GM19193 (cell line): ENCODE measurements around the gene RHOBTB3.

Source experiments
- POLR2A ChIP-seq: IDR thresholded peaks from 4 replicates; pipeline ENCODE4 v1.6.1; 2011; ENCODE audit not compliant: insufficient read depth, insufficient read length; ENCODE audit errors: extremely low read depth

RHOBTB3 gene

DNA sequence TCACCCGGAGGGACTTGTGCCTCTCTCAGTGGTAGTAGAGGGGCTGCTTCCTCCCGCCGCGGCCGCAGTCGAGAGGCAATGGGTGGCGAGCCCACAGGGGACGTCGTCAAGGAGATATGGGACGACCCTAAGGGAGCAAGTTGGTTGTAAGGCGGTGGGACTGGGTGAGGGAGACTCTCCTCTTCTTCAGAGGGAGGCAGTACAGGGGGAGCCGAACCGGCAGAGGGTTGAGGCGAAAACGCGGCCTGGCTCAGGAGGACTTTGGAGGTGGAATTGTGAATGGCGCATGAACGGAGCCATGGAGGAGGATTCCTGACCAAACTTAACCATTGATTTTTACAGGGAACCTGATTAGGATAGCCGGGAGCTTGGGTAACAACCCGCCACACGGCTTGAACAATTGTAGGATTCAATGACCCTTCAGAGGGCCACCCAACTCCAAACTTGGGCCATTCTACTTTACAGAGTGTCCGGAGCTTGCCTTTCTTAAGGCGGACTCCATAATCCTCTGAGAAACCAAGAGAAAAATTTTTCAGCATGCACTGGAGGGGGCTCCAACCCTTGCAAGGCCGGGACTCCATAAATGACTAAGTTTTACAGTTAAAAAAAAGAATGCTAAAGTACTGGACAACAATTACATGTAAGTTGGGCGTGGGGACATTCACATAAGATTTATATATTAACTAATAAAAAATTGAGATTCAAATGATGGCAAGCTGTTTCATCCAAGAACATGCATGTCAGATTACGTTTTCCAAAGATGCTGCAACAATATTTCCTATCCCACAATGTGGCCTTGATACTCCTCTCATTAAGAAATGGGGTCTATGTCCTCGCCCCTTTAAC lies 19.4 kb upstream of the RHOBTB3 start:
- no peak for TF ChIP-seq POLR2A

DNA sequence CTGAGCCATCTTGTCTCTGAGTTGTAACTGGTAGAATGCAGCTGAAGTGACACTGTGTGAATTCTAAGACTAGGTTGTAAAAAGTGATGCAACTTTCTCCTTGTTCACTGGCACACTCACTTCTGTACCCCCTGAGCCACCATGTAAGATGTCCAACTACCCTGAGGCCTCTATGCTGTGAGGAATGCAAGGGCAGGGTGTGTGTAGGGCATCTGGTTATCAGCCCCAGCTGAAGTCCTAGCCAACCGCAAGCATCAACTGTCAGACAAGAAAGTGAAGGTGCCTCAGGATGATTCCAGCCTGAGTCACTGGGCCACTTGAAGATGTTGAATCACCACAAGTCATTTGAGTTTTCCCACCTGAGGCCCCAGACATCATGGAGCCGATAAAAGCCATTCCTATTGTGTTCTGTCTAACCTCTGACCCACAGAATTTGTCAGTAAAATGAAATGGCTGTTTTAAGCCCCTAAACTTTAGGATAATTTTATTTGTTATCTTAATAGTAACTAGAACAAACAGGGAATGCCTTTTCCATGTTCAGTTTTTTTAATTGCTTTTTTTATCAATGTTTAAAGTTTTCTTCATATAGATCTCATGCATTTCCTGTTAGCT lies 18.7 kb upstream of the RHOBTB3 start:
- no peak for TF ChIP-seq POLR2A

DNA sequence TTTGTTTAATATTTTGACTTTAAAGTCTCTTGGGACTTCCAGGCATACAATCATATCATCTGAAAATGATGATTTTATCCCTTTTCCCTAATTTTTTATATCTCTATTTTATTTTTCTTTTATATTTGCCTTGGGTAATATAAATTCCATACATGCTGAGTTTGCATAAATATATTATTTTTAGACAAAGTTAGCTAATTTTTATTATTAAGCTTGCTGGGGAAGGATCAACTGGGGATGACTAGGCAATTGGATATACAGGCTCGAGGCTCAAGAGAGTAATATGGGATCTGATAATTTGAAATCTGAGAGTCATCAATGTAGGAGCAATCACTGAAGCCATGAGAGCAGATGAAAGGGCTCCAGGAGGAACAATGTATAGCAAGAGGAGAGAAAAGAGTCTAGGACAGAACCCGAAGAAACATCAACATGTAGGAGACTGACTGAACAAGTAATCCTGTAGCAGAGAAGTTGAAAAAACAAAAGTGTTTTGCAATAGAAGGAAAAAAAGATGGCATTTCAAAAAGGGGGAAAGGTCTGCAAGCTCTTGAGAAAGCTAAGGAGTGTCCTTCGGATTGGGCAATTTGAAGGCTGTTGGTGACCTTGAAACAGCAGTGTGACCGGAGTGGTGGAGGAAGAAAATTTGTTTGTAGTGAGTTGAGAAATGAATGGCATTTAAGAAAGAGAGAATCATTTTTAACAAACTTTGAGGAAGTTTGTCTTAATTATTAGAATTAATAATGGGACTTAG lies 17.0 kb upstream of the RHOBTB3 start:
- TF ChIP-seq POLR2A, result no peak

DNA sequence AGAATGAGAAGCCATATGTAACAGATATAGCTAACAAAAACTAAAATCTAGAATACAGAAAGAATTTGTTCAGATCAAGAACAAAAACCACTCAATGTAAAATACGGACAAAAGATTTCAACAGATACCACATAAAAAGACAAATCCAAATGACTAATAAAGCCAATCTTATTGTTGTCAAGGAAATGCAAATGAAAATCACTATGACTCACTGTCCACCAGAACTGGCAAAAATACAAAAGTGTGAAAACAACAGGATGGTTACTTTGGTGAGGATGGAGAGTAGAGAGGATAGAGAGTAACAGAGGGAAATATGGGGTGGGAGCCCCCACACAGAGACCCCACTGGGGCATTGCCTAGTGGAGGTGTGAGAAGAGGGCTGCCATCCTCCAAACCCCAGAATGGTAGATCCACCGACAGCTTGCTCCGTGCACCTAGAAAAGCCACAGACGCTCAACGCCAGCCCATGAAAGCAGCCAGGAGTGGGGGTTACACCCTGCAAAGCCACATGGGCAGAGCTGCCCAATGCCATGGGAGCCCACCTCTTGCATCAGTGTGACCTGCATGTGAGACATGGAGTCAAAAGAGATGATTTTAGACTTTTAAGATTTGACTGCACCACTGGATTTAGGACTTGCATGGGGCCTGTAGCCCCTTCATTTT lies 15.2 kb upstream of the RHOBTB3 start:
- TF ChIP-seq POLR2A, result no peak

DNA sequence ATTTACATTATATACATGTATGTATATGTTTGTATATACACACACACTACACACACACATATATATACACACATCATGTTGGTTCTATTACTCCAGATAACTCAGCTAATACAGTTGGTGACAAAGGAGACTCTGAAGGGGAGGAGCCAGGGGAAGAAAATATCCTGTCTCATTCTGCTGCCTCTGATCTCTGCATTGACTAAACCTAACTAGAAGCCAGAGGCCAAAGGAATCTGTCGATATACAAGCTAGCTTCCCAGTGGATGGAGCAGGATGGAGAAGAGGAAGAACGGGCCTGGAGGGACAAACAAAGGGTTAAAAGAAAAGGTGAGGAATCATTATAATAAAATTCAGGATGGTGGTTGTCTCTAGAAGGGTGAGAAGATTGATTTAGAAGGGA lies 13.7 kb upstream of the RHOBTB3 start:
- no peak for TF ChIP-seq POLR2A

DNA sequence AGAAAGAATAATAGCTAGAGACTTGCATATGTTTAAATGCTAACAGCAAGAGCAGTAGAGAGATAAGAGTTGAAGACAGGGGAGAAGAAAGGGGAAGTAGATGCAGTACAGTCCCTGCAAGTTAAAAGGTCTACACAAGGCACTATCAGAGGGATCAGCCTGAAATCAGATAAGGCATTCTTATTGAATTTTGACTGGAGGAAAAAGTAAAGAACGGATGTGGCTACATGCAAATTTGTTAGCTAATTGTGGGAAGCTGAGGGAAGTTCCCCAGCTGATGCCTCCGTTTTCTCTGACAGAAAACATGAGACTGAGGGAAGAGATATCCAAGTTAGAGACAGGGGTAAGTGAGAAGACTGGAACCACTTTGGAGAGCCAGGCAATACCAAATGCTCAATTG lies 12.9 kb upstream of the RHOBTB3 start:
- TF ChIP-seq POLR2A, result no peak

DNA sequence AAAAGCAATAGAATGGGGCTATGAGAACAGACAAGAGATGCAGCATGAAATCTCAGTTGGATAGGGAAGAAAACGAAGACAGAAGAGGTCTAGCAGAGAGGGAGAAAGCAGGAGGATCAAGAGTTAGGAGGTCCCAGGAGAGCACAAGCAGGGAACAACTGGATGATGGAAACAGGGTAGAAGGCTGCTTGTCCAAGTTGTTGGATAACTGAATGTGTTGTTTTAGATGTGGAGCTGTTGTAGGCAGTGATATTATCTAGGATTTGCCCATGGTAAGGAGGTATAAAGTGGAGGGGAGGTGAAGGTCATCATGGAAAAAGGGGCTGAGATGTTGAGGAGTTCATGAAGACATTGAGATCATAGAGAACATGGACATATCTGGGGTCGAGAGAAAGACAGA lies 12.4 kb upstream of the RHOBTB3 start:
- TF ChIP-seq POLR2A, result no peak

DNA sequence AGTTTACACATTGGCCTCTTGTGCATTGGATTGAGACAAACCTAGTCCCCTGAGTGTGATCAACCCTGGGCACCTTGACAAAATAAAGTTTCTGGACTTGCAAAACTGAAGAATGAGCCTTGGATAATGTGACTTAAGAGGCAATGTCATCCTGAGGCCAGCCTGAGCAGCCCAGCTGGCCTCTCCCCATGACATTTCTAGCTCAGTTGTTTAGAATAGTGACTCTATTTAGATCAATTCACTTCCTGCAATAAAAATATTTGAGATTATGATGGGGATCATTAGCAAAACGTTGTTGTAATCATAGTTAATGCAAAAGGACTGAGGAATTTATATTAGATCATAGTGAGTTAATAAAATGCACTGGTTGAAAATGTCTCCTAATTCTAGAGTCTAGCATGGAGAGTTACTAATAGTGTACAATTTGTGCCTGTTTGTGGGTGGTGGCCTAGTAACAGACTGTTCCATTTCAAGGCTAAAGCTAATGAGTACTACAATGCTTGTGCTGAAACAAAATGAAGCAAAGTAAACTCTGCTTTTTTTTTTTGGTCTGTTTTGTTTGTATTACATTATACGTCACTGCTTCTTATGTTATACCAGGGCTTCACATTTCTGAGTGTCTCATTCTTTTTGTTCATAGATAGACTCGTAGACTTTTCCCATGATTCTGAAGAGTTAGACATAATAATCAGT lies 10.9 kb upstream of the RHOBTB3 start:
- TF ChIP-seq POLR2A, result no peak

DNA sequence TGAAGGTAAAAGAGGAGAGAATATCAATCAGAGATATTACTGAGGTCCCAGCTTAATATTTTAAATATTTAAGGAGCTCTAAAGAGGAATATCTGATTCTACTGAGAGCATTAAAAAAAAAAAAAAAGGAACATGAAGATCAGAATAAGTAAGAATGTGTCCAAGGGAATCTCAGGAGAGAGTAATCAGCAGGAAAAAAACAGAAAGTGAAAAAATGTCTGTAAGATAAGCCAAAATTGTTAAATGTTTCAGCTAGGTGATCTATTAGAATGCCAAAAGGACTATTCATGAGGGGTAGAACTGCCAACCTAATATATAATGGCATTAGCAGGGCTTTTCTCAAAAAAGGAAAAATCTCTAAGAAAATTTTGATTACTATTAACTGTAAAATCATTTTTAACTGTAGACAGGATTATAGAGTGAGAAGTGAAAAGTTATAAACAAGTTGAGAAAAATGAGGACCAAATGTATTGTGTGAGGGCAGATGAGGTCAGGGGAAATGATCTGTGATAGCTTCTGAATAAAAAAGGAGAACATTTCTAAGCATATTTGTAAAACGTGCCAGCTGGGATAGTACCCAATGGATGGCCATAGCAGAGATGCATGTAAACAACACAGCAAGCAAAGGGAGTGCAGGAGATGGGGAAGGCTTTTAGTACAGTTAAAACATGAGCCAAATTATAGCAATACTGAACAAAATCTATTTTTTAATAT lies 9.4 kb upstream of the RHOBTB3 start:
- no peak for TF ChIP-seq POLR2A

DNA sequence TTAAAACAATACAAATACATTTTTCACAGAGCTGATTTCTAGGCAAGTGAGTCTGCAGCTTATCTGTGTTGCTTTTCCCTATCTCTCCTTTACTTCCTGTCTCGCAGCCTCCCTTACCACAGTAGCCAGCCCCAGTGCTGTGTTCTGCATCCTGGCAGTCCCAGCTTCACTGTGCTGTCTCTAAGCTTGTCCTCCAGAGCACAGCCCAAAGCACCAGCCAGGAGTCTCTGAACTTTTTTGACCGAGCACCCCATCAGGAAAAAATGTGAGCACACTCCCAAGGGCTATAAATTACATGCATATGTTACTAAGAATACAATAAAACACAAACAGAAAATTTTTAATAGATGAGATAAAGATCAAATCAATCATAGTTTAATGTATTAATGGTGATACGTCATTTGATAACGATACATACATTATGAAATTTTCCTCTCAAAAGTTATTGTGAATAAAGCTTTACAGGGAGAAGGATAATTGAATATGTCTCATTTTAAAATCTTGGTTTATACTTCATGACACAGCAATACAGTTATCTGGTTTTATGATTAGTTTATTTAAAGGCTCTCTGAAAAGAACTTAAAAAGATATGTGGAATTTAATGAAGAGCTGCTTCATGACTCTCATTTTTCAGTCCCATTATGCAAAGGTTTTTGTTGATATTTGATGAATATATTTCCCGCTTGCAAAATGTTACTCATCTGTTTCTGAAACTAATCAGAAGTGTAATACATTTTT lies 7.3 kb upstream of the RHOBTB3 start:
- TF ChIP-seq POLR2A, result no peak

DNA sequence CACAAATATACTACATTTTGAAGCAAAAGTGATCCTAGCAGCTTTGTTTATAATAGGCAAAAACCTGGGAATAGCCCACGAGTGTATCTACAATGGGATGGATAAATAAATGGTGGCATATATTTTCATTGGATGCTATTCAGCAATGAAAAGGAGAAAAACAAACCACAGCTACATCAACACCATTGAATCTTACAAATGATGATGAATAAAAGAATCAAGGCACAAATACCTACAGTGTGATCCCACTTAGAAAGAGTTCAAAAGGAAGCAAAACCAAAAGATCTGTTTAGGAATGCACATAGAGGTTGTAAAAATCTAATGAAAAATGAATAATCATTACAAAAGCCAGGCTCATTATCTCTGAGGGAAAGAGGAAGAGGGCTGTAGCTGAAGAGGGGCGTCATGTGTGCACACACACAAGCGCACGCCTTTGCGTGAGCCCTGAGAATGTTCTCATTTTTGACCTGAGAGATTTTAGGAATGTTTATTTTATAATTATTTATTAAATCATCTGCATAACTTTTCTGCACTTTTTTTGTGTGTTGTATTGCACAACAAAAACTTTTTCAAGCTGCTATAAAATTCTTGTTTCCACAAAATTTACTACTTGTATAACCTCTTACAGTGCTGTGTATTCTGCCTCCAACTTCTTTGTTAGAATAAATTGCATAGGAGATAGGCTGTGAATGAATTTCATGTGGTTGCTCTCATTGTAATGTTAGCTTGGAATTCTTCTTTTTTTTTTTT lies 5.9 kb upstream of the RHOBTB3 start:
- TF ChIP-seq POLR2A, result no peak

DNA sequence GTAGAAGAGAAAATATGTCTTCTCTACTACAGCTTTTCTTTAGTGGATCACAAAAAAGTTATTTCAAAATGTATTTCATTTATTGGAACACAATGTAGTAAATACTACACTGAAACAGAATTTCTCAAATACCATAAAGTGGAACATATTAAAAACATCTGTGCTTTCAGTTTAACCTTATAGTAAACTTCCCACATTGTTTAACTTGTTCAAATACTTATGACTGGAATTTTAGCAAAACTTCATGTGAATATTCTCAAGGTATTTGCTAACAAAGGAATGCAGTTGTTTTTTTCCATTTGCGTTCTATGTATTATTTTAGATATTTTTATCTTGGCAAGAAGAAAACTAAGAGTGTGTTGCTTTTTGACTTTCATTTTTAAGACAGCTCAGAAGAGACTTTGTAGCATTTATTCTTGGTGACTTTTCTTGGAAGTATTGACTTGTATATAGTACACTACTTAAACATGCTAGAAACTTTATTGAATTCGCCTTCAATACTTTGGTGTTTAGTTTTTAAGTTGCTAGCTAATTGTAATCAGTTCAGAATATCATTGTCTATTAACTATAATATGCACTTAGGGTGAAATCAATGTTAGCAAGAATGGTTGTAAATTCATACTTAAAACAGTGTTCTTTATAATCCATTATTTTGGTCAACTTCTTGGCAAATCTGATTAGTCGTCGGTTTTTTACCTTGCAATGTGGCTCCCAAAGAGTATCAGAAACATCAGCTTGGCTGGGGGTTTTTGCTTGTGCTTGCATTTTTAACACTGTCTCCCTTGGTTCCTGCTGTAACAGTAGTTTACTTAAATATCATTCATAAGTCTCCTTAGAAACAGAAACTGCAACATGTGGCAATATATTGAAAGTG lies 5.0 kb upstream of the RHOBTB3 start:
- no peak for TF ChIP-seq POLR2A
